ENCODE measurements around the gene MALT1. TPM values are rescaled to one million over a fixed set of nuclear protein-coding genes. Genes with fewer than 3 reads are reported as not detected.

MALT1 gene
- polyA plus RNA-seq, 1 donor from 2014 or later = 40.5 TPM

GRCh38 chr18:58770601-58771000 is 99.3 kb downstream of the MALT1 start:
- no peak overlapping the region for H3K4me3 ChIP-seq (ENCODE audit: low read length)
- H3K9ac ChIP-seq (ENCODE audit: low read length) = no peak overlapping the region
- no peaks in the 10 kb centered on the region for H3K9me2 ChIP-seq (ENCODE audit: insufficient read depth, low read length)
- H3K9me3 ChIP-seq (ENCODE audit: low read length) = no peaks in the 10 kb centered on the region
- no peak overlapping the region for H3K27ac ChIP-seq (ENCODE audit: low read length)
- no peak overlapping the region for H3K4me2 ChIP-seq (ENCODE audit: low read length)
- H3K79me2 ChIP-seq (replicated peaks; ENCODE audit: insufficient read depth, low read length) = no peaks in the 10 kb centered on the region
- H3K27me3 ChIP-seq (ENCODE audit: insufficient read depth, low read depth, low read length) = no peaks in the 10 kb centered on the region
- H3K36me3 ChIP-seq (ENCODE audit: insufficient read depth, low read length) = no peaks in the 10 kb centered on the region
- H3F3A ChIP-seq (ENCODE audit: insufficient read depth, low read length, poor library complexity, severe bottlenecking) = no peaks in the 10 kb centered on the region
- H2AFZ ChIP-seq (ENCODE audit: low read depth, low read length) = no peak overlapping the region
- TF ChIP-seq EP300 (conservative IDR thresholded peaks at IDR 0.05; ENCODE audit: poor library complexity, severe bottlenecking) (no peak), TAF1 (IDR thresholded peaks at IDR 0.05; ENCODE audit: low read depth) (no peak), SMC3 (conservative IDR thresholded peaks at IDR 0.05; ENCODE audit: poor library complexity) (no peak), POLR2AphosphoS5 (IDR thresholded peaks at IDR 0.05) (no peak), RAD21 (conservative IDR thresholded peaks at IDR 0.05) (no peak), MXI1 (conservative IDR thresholded peaks at IDR 0.05; ENCODE audit: poor library complexity, severe bottlenecking) (no peak), EZH2 (IDR thresholded peaks at IDR 0.05; ENCODE audit: borderline replicate concordance, insufficient read depth, low read length, poor library complexity, severe bottlenecking) (no peak)
- TF ChIP-seq, protein P1, sequence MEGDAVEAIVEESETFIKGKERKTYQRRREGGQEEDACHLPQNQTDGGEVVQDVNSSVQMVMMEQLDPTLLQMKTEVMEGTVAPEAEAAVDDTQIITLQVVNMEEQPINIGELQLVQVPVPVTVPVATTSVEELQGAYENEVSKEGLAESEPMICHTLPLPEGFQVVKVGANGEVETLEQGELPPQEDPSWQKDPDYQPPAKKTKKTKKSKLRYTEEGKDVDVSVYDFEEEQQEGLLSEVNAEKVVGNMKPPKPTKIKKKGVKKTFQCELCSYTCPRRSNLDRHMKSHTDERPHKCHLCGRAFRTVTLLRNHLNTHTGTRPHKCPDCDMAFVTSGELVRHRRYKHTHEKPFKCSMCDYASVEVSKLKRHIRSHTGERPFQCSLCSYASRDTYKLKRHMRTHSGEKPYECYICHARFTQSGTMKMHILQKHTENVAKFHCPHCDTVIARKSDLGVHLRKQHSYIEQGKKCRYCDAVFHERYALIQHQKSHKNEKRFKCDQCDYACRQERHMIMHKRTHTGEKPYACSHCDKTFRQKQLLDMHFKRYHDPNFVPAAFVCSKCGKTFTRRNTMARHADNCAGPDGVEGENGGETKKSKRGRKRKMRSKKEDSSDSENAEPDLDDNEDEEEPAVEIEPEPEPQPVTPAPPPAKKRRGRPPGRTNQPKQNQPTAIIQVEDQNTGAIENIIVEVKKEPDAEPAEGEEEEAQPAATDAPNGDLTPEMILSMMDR (IDR thresholded peaks at IDR 0.05; ENCODE audit: poor library complexity, severe bottlenecking) = no peak
- TF ChIP-seq, protein P2, sequence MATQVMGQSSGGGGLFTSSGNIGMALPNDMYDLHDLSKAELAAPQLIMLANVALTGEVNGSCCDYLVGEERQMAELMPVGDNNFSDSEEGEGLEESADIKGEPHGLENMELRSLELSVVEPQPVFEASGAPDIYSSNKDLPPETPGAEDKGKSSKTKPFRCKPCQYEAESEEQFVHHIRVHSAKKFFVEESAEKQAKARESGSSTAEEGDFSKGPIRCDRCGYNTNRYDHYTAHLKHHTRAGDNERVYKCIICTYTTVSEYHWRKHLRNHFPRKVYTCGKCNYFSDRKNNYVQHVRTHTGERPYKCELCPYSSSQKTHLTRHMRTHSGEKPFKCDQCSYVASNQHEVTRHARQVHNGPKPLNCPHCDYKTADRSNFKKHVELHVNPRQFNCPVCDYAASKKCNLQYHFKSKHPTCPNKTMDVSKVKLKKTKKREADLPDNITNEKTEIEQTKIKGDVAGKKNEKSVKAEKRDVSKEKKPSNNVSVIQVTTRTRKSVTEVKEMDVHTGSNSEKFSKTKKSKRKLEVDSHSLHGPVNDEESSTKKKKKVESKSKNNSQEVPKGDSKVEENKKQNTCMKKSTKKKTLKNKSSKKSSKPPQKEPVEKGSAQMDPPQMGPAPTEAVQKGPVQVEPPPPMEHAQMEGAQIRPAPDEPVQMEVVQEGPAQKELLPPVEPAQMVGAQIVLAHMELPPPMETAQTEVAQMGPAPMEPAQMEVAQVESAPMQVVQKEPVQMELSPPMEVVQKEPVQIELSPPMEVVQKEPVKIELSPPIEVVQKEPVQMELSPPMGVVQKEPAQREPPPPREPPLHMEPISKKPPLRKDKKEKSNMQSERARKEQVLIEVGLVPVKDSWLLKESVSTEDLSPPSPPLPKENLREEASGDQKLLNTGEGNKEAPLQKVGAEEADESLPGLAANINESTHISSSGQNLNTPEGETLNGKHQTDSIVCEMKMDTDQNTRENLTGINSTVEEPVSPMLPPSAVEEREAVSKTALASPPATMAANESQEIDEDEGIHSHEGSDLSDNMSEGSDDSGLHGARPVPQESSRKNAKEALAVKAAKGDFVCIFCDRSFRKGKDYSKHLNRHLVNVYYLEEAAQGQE (IDR thresholded peaks at IDR 0.05; ENCODE audit: borderline replicate concordance) = no peak
- H4K20me1 ChIP-seq (ENCODE audit: insufficient read depth) = no peaks in the 10 kb centered on the region

DNA sequence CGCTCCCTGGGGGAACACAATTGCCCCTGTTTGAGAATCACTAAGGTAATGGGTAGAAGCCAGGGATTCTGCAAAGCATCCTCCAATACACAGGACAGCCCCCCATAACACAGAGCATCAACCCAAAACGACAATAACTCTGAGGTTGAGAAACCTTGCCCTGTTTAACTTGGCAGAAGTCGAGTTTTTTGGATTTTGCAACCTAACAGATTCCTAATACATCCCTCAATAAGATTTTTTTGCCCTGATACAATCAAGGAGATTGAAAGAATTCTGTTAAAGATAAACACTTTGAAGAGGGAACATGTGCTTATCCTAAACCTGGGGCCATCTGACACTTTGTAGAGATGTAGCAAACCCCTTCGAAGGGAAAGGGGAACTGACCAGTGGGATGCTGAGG is 100.9 kb downstream of the MALT1 start:
- H3K36me3 ChIP-seq (ENCODE audit: insufficient read depth, low read length) = no peaks in the 10 kb centered on the region
- no peak overlapping the region for H3K27ac ChIP-seq (ENCODE audit: low read length)
- H3K4me2 ChIP-seq (ENCODE audit: low read length) = no peak overlapping the region
- H3K4me3 ChIP-seq (ENCODE audit: low read length) = no peak overlapping the region
- H3K9me2 ChIP-seq (ENCODE audit: insufficient read depth, low read length) = no peaks in the 10 kb centered on the region
- H3F3A ChIP-seq (ENCODE audit: insufficient read depth, low read length, poor library complexity, severe bottlenecking) = no peaks in the 10 kb centered on the region
- no peak overlapping the region for H3K9ac ChIP-seq (ENCODE audit: low read length)
- H4K20me1 ChIP-seq (ENCODE audit: insufficient read depth) = no peaks in the 10 kb centered on the region
- no peaks in the 10 kb centered on the region for H3K79me2 ChIP-seq (replicated peaks; ENCODE audit: insufficient read depth, low read length)
- TF ChIP-seq, protein P1 (IDR thresholded peaks at IDR 0.05; ENCODE audit: poor library complexity, severe bottlenecking) = no peak
- TF ChIP-seq MXI1 (conservative IDR thresholded peaks at IDR 0.05; ENCODE audit: poor library complexity, severe bottlenecking) (no peak), POLR2AphosphoS5 (IDR thresholded peaks at IDR 0.05) (no peak), EZH2 (IDR thresholded peaks at IDR 0.05; ENCODE audit: borderline replicate concordance, insufficient read depth, low read length, poor library complexity, severe bottlenecking) (no peak), RAD21 (conservative IDR thresholded peaks at IDR 0.05) (no peak), TAF1 (IDR thresholded peaks at IDR 0.05; ENCODE audit: low read depth) (no peak), EP300 (conservative IDR thresholded peaks at IDR 0.05; ENCODE audit: poor library complexity, severe bottlenecking) (no peak), SMC3 (conservative IDR thresholded peaks at IDR 0.05; ENCODE audit: poor library complexity) (no peak)
- TF ChIP-seq, protein P2 (IDR thresholded peaks at IDR 0.05; ENCODE audit: borderline replicate concordance) = no peak
- no peak overlapping the region for H2AFZ ChIP-seq (ENCODE audit: low read depth, low read length)
- no peaks in the 10 kb centered on the region for H3K9me3 ChIP-seq (ENCODE audit: low read length)
- H3K27me3 ChIP-seq (ENCODE audit: insufficient read depth, low read depth, low read length) = no peaks in the 10 kb centered on the region
